NCI-H1048 (cell line): ENCODE data around the gene CDH16.
A peak's percentile ranks its signal among the peaks of the same experiment; 100 is the strongest.
"Not testable (repeated sequence)": the region's sequence is repeated elsewhere in the genome, so short reads cannot be mapped to it uniquely, and the experiment has no call there.

Experiments used
- DNase-seq: peaks from one replicate; lab custom pipeline; 2025; lab: John Stamatoyannopoulos, UW

CDH16 gene

DNA sequence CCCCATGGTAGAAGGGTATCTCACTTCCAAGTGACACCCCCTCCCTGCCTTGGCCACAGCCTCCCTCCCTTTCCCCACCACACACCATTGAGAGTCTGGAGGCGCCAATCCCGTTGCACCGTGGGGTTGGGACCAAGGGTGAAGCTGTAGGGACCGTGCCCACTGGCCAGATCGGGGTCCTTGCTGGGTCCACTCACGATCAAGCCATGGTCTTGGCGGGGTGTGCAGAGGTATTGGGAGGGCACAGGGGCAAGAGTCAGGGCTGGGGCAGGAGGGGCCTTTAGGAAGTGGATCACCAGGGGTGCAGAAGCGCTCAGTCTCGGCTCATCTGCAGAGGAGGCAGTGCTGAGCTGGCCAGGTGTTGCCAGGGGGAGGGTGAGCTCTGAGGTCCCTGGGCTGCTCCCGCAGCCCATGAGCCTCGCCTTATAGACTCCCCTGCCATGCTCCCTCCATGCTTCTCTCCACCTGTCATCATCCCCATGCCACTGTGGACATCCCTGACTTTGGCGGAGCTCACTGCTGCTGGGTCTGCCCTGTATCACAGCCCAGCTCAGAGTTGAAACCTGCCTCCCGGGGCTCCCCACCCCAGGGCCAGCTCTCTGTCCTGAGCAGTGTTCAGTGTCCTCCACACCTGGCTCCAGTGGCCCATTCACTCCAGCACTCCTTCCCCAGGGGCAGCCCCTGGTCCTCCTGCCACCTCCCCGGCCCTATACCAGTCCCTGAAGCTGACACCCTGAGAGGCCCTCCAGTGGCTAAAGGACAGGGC, 8.3 kb downstream of the CDH16 start:
- DNase-seq, result no peak

DNA sequence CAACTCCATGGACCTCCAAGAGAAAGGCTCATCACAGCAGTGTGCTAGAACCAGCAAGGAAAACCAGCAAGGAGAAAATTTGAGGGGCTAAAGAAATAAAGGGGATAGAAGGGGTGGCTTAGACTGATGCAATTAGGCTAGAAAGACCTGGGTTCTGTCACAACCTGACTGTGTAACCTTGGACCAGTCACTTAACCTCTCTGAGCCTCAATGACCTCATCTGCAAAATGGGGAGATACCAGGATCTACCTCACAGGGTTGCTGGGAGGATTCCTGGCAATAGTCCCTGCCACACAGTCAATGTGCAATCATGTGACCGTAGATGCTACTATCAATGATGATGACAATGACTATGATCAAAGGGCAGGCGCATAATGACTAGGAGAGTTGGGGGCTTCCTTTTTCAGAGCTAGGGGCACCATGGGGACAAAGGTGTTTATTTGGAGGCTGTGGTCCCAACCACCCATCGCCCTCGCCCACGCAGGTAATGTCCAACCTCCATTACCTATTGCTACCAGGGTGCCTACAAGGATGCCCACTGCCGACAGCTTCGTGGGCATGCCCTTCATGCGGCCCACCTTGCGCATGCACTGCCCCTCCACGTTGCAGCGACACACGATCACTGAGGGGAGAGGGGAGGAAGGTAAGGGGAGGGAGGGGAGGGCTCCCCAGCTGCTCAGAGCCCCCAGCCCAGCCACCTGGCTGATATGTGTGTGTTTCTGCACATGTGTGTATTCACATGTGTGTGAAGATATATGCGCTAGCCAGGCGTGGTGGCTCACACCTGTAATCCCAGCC, 9.7 kb downstream of the CDH16 start:
- no peak for DNase-seq

GRCh38 chr16:66908116-66908515, 10.6 kb downstream of the CDH16 start:
- DNase-seq, result no peak

- no peak for DNase-seq
Measured at GRCh38 chr16:66906916-66907836, 11.5 kb downstream of the CDH16 start.

DNA sequence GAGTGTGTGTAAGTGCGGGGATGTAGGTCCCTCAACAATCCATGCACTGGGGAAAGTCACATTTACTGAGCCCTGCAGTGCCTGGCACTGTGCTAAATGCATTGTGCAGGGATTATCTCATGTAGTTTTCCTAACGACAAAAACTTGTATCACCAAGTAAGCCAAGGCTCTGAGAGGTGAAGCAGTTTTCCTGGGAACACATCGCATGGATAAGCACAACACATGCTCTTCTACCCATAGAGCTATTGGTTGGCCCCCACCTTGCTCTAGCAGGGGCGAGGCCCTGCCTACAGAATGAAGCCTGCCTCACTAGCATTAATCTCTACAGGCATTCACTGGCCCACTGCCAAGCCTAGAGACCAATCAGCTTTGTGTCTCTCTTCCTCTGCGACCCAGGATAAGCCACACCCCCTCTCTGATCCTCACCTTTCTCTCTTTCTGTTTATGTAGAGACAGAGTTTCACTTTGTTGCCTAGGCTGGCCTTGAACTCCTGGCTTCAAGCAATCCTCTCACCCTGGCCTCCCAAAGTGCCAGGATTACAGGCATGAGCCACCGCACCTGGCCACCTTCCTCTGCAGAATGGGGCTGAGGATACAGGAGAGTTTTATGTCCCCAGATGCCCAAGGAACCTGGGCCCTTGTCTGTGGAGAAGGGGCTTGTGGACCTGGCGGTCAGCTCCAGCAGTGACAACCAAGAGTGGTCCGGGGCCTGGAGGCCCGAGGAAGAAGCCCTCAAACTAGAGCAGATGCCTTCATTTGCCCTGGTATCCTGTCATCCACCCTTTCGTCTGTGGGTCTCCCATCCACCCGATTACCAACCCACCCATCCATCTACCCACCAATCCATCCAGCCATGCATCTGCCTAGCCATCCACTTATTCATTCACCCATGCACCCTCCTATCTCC, 12.8 kb downstream of the CDH16 start:
- DNase-seq, result peak; percentile 4

GRCh38 chr16:66904846-66905632, 13.6 kb downstream of the CDH16 start:
- no peak for DNase-seq

GRCh38 chr16:66904428-66904845, 14.2 kb downstream of the CDH16 start:
- no peak for DNase-seq

DNA sequence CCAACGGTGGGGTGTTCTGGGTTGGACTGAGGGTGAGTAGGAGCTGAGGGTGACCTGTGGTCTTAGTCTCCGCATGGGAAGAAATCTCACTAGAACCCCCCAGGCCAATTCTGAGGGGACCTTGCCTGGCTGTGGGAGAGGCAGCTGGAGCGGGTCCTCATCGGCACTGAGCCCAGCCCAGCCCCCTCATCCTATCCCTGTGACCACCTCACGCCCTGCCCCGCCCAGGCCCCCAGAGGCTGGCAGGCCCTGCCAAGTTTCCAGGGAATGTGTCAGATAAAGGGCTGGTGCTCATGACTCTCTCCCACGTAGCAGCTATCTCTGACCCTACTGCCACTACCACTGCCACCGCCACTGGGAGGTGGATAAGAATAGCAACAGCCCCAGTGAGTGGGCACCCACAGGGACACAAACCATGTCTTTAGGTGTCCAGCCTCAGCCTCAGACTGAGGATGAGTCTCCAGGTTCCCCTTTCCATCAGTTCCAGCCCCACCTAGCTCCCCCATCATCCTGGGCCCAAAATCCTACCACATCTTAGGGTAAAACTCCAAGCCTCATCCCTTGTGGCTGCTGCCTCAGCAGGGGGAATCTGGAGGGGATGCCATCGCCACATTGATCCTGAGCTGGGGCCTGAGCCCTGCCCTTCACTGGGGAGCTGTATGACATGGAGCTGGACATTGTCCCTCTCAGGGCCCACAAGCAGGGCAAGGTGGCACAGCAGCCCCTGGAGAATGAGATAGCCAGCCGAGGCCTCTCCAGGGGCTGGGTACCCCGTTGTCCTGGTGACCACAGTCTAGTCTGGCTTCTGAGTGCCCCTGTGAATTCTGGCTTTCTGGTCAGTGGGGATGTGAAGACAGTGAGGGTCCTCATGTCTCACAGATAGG, 14.9 kb downstream of the CDH16 start:
- no peak for DNase-seq

DNA sequence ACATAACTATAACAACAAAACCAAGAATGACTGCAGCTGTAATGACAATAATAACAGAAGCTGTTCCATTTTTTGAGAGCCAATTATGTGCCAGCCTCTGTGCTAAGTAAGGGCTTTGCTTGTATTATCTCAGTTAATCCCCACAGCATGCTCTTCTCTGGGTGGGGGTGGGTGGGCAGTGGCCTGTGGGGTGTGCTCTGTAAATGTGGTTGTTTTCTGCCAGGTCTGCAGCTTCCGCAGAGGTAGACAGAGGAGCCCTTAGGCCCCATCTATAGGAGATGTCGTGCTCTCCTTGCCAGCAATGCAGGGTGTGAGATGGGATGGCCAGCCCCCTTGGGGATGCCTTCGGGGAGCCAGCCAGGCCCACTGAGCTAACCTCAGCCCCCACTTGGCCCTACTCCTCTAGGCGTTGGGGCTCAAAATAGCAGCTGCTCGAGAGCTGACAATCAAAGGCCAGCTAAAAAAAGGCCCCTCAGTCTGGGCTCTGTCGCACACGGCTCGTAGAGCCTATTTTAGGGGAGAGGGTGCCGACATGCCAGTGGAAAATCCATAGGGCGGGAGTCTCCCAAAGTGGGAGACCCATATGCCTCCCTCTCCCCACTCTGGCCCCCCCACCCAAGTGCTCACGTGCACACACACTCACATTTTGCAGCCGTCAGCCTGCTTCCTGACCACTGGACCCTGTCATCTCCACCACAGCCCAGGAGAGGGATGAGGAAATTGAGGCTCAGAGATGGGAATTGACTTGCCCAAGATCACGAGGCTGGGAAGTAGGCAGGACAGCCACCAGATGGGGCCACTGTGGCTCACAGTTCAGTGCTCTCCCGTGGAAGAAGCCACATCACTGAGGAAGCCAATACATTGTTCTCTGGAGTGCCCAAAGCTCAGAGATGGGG, 15.8 kb downstream of the CDH16 start:
- no peak for DNase-seq

GRCh38 chr16:66901626-66902025, 17.1 kb downstream of the CDH16 start:
- DNase-seq, result no peak

DNA sequence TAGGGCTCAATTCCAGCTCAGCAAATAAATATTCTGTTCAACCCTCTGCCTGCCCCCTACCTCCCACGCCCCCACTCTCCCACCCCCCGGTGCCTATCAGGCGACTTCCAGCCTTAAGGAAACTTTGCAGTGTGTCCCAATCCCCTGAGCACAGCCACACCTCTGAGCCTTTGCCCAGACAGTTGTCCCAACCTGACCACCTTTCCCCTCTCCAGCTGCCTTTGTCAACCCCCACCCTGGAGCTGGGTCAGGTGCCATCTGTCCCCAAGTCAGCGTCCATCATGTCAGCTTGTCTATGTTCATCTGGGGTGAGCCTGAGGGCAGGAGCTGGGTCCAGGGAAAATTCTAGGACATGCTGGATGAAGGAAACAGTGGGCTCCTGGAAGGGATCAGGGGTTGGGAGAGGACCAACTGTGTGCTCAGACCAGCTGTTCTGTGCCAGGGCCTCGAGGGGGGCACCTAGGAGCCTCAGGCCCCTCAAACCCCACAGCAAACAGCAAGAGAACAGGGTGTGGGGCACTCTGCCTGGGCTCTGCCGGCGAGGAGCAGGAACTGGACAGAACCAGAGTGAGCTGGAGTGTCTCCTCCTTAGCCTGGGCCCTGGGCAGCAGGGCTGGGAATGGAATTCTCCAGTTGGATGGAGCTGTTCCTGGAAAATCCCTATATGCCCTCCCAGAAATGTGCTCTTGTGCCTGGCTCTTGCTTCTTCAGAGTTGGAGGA, 17.8 kb downstream of the CDH16 start:
- no peak for DNase-seq

DNA sequence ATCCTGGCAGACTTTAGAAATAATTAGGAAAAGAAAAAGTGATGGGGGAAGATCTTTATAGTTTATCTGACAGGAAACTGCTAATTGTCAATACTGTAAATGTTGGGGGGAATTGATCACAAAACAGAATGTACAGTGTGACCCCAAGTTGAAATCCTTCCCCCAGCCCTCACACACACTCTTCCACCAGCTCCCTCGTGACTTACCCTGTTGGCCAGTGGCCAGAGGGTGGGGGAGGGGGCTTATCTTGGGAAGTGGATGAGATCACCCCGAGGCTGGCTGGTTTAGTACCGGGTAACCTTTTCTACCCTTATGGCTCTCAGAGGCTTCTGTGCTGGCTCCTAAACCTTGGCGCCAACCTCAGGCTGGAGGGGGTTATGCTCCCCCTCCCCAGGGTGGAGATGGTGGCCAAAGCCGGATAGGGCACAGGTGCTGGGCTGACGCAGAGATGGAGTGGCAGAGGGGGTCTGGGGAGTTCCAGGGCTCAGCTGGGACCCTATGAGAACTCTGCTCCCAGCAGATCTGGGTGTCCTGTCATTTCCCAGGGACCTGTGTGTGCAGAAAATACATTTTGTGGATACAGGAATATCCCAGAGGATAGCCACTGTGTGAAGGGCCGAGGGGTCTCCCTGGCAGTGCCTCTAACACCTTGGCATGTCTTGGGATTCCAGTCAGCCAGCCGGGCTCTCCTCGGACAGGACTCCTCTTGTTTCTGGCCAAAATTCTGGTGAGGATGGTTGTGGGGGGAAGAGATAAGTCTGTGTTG, 18.6 kb downstream of the CDH16 start:
- no peak for DNase-seq

- no peak for DNase-seq
Measured at GRCh38 chr16:66899310-66899944, 19.3 kb downstream of the CDH16 start.

DNA sequence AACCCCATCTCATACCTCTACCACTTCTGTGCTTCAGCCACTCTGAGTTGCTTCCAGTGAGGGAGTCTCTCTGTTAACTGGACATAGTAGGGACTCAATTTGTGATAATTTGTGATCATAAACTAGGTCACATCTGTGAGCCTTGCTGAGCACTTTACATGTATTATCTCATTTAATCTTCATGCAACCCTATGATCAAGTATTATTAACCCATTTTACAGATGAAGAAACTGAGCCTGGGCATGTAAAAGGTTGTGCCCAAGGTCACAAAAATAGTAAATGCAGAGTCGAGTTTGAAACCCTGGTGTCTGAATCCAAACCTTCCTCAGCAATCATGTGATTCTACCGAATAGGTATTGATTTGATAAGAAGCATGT, 19.8 kb downstream of the CDH16 start:
- no peak for DNase-seq

DNA sequence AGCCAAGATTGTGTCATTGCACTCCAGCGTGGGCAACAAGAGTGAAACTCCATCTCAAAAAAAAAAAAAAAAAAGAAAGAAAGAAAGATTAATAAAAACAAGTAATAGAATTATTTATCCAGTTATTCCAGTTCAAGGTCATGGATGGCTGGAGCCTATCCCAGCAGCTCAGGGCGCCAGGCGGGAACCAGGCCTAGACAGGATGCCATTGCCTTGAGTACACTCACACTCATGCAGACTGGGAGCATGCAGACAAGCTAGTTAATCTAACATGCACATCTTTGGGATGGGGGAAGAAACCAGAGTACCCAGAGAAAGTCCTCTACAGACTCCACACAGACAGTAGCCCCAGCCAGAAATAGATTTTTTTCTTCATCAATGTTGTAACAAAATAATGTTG, 20.5 kb downstream of the CDH16 start:
- no peak for DNase-seq

GRCh38 chr16:66896682-66897081, 22.0 kb downstream of the CDH16 start:
- DNase-seq, result not testable (repeated sequence)
